Activated T-cell treated with anti-CD3 and anti-CD28 coated beads, Interleukin-2, amount 50 U/mL, for 4 hours (primary cell): ENCODE data around the gene SLC6A2. TPM values are rescaled to one million over a fixed set of nuclear protein-coding genes. Genes with fewer than 3 reads are reported as not detected.
"Not testable (repeated sequence)": the region's sequence is repeated elsewhere in the genome, so short reads cannot be mapped to it uniquely, and the experiment has no call there.

ENCODE experiments used
- ATAC-seq, 2 donors: fragments of 200-7000 bp; cut with Tn5 transposase; one replicate each; pipeline ENCODE4 v1.10.0; 2021
- DNase-seq: peaks from one replicate; pipeline ENCODE4 v3.0.0-alpha.2; 2020
- H3K27me3 Mint-ChIP-seq: one replicate; pipeline ENCODE4 v1.8.0; 2021; ENCODE audit warnings: low read depth, mixed read lengths
- H3K36me3 Mint-ChIP-seq: one replicate; pipeline ENCODE4 v1.8.0; 2022; ENCODE audit warnings: mixed read lengths; ENCODE audit not compliant: insufficient read depth
- H3K4me1 Mint-ChIP-seq: one replicate; pipeline ENCODE4 v1.8.0; 2021; ENCODE audit warnings: low read depth, mixed read lengths
- H3K4me3 Mint-ChIP-seq: one replicate; pipeline ENCODE4 v1.8.0; 2021; ENCODE audit warnings: mild to moderate bottlenecking, moderate library complexity, mixed read lengths
- H3K9me3 Mint-ChIP-seq: one replicate; pipeline ENCODE4 v1.8.0; 2021; ENCODE audit warnings: mixed read lengths
- total RNA-seq, 3 donors: library from RNA; stranded (reverse); gene quantifications; one replicate each; pipeline ENCODE4 v1.2.1, GENCODE V29; 2021

The SLC6A2 gene
- total RNA-seq, 3 donors from 2014 or later, result not detected

GRCh38 chr16:55735120-55735781, 79.5 kb downstream of the SLC6A2 start:
- Mint-ChIP-seq H3K36me3 (no peaks in the 10 kb centered on the region), H3K9me3 (no peaks in the 10 kb centered on the region), H3K4me1 (no peaks in the 10 kb centered on the region), H3K27me3 (peaks cover 37% of the 10 kb centered on the region), H3K4me3 (no peak overlapping the region)
- no peak for DNase-seq
- ATAC-seq, result no peak

DNA sequence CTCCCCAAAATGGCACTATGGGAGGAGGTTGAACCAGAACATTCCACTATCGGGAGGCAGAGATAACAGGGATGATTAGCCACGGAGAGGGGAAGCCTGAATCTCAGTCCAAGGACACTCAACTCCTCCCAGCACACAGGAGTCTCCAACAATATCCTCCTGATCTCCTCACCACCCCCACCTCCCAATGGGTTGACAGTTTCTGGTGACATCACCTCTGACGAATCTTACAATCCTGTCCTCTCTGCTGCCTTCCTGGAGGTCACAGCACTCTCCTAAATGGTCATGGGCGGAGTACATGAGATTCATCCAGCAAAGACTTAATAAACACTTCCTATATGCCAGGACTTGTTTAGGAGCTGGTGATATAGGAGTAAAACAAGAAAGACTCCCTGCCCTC, 80.9 kb downstream of the SLC6A2 start:
- Mint-ChIP-seq H3K4me3 (no peak overlapping the region), H3K27me3 (peaks cover 42% of the 10 kb centered on the region), H3K36me3 (no peaks in the 10 kb centered on the region), H3K4me1 (no peaks in the 10 kb centered on the region), H3K9me3 (no peaks in the 10 kb centered on the region)
- no peak for DNase-seq
- ATAC-seq, result no peak

DNA sequence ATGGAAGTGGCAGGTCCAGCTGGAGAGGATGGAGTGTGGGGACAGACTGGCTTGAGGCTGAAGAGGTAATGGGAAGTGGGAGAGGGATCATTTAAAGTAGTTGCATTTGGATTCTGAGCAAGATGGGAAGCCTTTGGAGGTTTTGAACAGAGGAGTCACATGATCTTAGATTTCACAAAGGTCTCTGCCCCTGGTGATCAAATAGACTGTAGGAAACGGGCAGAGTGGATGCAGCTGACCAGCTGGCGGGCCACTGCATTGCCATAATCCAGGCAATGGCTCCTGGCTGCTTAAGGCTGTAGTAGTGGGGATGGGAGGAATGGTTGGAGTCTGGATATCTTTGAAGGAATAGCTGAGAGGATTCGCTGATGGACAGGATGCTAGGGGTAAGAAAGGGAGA, 81.5 kb downstream of the SLC6A2 start:
- DNase-seq (no peak), ATAC-seq (no peak)
- no peak overlapping the region for H3K4me3 Mint-ChIP-seq
- H3K27me3 Mint-ChIP-seq, result peaks cover 42% of the 10 kb centered on the region
- H3K4me1 Mint-ChIP-seq, result no peaks in the 10 kb centered on the region
- H3K36me3 Mint-ChIP-seq, result no peaks in the 10 kb centered on the region
- H3K9me3 Mint-ChIP-seq, result no peaks in the 10 kb centered on the region

GRCh38 chr16:55737966-55738365, 82.2 kb downstream of the SLC6A2 start:
- H3K4me3 Mint-ChIP-seq, result no peak overlapping the region
- no peaks in the 10 kb centered on the region for H3K4me1 Mint-ChIP-seq
- no peak for DNase-seq
- H3K27me3 Mint-ChIP-seq, result peaks cover 42% of the 10 kb centered on the region
- no peaks in the 10 kb centered on the region for H3K9me3 Mint-ChIP-seq
- no peaks in the 10 kb centered on the region for H3K36me3 Mint-ChIP-seq
- ATAC-seq, result no peak

- Mint-ChIP-seq H3K36me3 (no peaks in the 10 kb centered on the region), H3K4me3 (no peak overlapping the region), H3K9me3 (no peaks in the 10 kb centered on the region), H3K27me3 (peaks cover 25% of the 10 kb centered on the region), H3K4me1 (no peaks in the 10 kb centered on the region)
- DNase-seq (no peak), ATAC-seq (no peak)
These were observed 90.3 kb downstream of the SLC6A2 start for GRCh38 chr16:55746081-55746480.

DNA sequence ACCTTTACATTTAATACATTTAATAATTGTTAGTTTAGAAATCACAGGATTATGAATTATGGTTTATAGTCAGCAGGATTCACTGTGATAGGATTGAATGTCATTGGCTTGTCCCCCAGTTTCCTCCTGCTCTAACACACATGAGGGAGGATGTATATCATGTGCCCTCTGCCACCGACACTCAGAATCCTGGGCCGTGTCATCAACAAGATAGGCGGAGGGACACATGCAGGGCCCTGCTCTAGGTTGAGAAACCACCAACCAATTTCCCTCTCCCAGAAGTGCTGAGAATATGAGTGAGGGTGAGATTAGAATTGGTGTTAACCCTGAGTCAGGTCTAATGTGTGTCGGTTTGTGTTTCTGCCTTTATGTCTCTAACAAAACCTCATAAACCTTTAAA, 92.0 kb downstream of the SLC6A2 start:
- H3K36me3 Mint-ChIP-seq, result peaks cover 4% of the 10 kb centered on the region
- H3K9me3 Mint-ChIP-seq, result peaks cover 7% of the 10 kb centered on the region
- no peak for DNase-seq
- no peak for ATAC-seq
- H3K27me3 Mint-ChIP-seq, result peaks cover 23% of the 10 kb centered on the region
- H3K4me1 Mint-ChIP-seq, result peaks cover 9% of the 10 kb centered on the region
- H3K4me3 Mint-ChIP-seq, result no peak overlapping the region

DNA sequence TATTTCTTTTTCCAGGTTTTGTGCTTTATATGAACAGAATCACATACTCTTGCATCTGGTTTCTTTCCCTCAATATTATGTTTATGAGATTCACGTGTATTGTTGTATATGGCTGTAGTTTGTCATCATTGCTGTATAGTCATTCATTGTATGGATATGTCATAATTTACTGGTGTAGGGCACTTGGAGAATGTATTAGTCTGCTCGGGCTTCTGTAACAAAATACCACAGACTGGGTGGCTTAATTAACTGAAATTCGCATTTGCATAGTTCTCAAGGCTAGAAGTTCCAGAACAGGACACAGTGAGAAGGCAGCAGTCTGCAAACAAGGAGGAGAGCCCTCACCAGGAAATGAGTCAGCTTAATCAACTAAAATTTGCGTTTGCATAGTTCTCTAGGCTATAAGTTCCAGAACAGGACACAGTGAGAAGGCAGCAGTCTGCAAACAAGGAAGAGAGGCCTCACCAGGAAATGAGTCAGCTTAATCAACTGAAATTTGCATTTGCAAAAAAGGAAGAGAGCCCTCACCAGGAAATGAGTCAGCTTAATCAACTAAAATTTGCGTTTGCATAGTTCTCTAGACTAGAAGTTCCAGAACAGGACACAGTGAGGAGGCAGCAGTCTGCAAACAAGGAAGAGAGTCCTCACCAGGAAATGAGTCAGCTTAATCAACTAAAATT, 96.8 kb downstream of the SLC6A2 start:
- Mint-ChIP-seq H3K9me3 (peaks cover 23% of the 10 kb centered on the region), H3K4me1 (peaks cover 24% of the 10 kb centered on the region)
- H3K27me3 Mint-ChIP-seq, DNase-seq, H3K36me3 Mint-ChIP-seq, H3K4me3 Mint-ChIP-seq: not testable (repeated sequence)
- peak in 1 of 2 donors; percentile 63 for ATAC-seq

DNA sequence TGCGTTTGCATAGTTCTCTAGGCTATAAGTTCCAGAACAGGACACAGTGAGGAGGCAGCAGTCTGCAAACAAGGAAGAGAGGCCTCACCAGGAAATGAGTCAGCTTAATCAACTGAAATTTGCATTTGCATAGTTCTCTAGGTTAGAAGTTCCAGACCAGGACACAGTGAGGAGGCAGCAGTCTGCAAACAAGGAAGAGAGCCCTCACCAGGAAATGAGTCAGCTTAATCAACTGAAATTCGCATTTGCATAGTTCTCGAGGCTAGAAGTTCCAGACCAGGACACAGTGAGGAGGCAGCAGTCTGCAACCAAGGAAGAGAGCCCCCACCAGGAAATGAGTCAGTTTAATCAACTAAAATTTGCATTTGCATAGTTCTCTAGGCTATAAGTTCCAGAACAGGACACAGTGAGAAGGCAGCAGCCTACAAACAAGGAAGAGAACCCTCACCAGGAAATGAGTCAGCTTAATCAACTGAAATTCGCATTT, 97.4 kb downstream of the SLC6A2 start:
- not testable (repeated sequence) for H3K27me3 Mint-ChIP-seq, DNase-seq, ATAC-seq, H3K36me3 Mint-ChIP-seq, H3K4me3 Mint-ChIP-seq
- peaks cover 24% of the 10 kb centered on the region for H3K4me1 Mint-ChIP-seq
- H3K9me3 Mint-ChIP-seq, result peaks cover 23% of the 10 kb centered on the region

Other genes with a start within 250 kb of the SLC6A2 start
- under 1 TPM; 0.63 to 0.94 (median 0.87) TPM for gene MMP2, start 176.8 kb upstream of the SLC6A2 start, total RNA-seq
- 1 to 10 TPM in 1 of 3 donors, under 1 TPM in 2; 0.18 to 1.5 (median 0.79) TPM for gene LPCAT2, start 146.9 kb upstream of the SLC6A2 start, total RNA-seq
- gene CAPNS2, start 89.3 kb upstream of the SLC6A2 start, total RNA-seq, result not detected
- under 1 TPM; 0.61 to 0.73 (median 0.61) TPM for gene CES1, start 177.1 kb downstream of the SLC6A2 start, total RNA-seq
- gene CES5A, start 219.4 kb downstream of the SLC6A2 start, total RNA-seq, result not detected